Stimulated activated CD8-positive, alpha-beta memory T cell treated with anti-CD3 and anti-CD28 coated beads, Interleukin-12 subunit alpha, Interleukin-12 subunit beta, amount 100 ng/mL, for 24 hours (primary cell): ENCODE data around the gene TAMM41.
"Not testable (repeated sequence)": the region's sequence is repeated elsewhere in the genome, so short reads cannot be mapped to it uniquely, and the experiment has no call there.

Experiments
- DNase-seq: peaks from one replicate; pipeline ENCODE4 v3.0.0-alpha.2; 2020; ENCODE audit errors: extremely low read depth

Gene TAMM41

DNA sequence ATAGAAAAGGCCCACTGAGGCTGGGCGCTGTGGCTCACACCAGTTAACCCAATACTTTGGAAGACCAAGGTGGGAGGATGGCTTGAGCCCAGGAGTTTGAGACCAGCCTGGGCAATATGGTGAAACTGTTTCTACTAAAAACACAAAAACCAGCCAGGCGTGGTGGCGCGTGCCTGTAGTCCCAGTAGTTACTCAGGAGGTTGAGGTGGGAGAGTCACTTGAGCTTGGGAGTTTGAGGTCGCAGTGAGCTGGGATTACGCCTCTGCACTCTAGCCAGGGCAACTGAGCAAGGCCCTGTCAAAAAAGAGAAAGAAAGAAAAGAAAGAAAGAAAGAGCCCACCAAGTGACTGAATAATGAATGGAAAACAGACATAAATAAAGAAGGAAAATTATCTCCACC, 32.0 kb downstream of the TAMM41 start:
- no peak for DNase-seq

DNA sequence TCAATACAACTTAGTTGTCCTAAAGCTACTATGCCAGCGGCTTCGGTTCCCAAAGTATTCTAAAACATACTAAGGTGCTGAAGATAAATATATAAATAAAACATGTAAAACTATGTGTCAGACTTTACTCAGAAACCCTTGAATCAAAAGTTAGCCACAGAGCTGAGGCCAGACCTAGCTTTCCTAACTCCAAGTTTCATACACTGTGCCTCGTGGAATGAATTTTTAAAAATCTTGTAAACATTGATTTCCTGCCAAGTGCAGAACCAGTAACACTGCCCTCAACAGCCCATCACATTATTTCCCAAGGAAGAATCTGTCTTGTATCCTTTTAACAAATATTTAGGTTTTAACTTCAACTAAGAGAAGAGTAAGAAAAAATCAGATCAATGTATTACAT, 36.4 kb downstream of the TAMM41 start:
- DNase-seq, result no peak

DNA sequence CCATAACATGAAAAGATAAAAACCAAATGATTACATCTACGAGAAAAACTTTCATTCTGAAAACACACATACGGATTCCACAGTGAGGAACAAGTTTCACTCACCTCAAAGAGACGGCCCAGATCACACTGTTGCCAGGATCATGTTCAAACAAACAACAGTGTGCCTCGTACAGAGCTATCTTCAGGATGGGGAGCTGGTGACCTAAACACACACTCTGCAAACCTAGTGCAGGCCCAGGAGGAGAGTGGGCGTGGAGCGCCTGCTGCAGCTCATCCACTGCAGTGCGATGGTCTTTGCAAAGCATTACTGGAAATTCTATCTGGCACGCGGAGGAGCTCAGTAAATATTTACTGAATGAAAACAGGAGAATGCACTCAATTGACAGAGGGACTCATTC, 38.5 kb downstream of the TAMM41 start:
- DNase-seq, result no peak

DNA sequence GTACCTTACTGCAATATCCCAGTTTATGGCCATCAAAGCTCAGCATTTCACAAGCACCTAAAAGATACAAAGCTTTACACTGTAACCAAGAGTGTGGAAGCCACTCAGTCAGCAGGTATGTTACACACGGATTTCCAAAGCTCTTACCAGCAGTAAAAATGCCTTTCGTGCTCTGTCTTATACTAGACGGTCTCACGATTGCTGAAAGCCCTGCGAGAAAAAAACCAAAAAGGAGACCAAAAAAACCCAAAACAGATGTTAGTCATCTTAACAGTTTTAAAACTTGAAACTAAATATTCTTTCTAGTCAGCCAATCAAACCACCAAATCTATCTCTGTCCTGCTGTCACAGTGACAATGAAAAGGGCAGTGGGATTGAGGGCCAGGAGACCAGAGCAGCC, 39.0 kb downstream of the TAMM41 start:
- DNase-seq, result no peak

DNA sequence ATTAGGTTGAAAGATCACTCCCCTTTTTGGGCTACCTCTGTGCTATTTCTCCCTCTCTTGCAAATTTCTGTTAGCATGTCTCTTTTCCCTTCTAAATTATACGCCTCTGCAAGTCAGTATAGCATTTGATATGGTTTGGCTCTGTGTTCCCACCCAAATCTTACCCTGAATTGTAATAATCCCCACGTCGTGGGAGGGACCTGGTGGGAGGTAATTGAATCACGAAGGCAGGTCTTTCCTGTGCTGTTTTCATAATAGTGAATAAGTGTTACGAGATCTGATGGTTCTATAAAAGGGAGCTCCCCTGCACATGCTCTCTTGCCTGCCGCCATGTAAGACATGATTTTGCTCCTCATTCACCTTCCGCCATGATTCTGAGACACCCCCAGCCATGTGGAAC, 41.0 kb downstream of the TAMM41 start:
- no peak for DNase-seq

DNA sequence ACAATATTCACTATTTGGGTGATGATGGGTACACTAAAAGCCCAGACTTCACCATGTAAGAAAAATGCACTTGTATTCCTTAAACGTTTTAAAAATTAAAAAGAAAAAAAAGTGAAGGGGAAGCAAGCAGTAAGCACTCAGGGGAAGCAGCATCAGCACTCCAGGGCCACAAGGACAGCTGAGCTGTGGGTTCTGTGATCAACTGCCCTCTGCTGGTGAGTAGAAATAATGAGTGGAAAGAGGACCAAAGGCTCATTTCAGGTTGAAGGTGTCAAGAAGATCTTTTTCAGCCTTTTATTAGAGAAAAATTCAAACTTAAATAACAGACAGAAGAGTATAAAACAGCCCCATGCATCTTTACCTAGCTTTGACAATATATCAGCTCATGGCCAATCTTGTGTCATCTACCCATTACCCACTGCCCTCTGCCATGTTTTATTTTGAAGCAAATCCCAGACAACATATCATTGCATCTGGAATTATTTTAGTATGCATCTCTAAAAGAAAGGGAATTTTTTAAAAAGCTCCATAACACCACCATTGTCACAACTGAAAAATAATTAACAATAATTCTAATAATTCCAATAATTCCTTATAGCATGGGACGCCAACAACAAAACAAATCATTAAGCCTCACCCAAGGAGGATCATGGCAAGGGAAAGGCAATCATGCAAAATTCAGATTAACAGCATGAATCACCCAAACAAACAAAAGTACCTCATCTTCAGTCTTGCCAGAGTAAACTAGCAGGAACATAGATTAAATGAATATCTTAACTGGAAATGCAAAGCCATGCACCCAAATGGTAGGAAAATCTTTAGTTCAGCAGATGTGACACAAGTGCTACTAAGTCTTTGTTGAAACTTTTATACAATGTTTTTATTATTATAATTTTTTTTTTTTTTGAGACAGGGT, 42.5 kb downstream of the TAMM41 start:
- DNase-seq, result no peak

DNA sequence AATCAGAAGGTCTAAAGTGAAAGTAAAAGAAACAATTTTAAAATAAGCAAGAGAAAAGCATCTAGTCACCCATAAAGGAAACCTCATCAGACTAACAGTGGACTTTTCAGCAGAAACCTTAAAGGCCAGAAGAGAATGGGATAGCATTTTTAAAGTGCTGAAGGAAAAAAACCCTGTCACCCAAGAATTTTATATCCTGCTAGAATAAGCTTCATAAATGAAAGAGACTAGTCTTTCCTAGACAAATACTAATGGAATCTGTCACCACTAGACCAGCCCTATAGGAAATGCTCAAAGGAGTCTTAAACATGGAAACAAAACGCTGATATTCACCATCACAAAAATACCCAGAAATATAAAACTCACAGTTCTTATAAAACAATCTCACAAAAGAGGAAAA, 46.9 kb downstream of the TAMM41 start:
- no peak for DNase-seq

DNA sequence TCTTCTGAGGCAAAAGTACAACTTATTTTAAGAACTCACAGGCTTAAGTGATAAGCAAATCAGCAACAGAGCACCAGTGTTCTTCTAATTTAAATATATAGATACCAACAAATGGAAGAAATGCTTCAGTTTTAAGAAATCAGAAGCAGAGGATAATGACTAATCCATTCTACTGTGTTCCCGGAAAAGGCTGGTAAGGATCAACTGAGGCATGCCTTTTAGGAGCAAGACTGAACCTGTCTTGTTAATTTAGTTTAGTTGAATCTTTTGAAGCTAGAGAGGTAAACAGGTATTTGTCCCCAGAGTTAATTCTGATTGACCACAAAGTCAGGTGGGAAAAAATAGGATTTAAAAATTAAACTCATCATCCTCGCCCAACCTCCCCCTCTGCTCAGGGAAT, 51.8 kb downstream of the TAMM41 start:
- DNase-seq, result no peak

DNA sequence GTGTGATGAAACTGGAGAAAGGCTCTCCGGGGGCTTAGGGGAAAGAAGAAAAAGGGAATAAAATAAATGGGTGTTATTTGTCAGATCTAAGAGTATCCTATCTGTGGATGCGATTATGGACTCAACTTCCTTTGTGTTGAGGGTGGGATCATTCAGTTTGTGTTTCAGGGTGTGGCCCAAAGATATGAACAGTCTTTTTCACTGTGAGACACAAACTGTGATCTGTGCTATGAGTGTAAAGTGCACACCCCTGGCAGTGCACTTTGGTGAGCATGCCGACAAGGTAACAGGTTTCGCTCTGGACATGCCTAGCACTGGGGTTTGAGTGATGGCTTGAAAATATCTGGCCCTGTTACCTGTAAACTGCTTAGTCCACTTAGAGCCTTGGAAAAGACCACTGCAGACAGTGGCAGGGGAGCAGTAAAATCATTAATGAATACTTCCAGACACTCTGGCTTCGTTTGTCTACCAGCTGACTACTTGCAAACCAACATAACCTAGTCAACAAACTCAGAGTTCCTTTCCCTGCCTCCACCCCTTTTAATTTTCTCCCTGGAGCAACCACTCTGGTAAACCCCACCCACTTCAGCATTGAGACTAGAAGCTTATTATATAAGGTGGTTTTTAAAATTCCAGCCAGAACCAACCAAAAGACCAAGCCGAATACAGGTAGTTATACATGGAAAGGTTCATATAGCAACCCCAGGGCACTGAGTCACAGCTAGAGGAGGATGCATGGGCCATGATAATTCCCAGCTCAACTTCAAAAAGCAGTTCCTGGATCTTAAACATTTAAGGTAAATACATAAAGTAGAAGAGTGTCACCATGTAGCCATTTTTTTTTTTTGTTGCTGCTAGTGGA, 55.1 kb downstream of the TAMM41 start:
- no peak for DNase-seq

DNA sequence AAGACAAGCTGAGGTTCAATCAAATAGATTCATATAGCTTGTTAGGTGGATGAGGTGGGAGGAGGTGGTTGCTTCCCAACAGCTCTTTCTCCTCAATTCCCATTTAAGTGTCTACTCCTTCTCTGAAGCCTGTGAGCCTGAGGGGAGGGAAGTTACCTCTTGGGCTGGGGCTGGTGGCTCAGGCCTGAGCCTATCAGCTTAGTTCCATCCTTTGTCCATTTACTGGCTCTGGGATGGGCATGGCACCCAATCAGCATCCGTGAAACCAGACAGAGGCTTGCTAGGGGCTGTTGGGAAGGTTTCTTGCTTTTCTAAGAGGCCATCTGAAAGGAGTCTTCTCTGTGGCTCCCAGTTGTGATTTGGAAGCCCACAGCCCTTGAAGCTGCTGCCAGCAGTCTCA, 57.3 kb downstream of the TAMM41 start:
- no peak for DNase-seq

DNA sequence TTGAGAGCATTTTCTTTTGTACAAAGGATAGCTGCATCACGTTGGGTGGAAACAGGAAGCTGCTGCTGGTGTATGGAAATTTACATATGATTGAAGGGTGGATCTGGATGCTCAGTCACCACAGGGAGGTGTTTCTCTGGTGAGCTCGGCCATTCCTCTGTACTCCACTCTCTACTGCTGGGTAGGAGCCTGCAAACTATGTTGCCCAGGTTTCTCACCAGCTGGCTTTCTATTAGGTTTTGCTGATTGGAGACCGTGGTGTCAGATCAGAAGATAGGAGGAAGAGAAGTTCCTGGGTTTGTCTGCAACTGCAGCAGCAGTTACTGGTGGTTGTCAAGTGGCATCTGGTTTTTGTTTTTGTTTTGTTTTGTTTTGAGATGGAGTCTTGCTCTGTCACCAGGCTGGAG, 61.7 kb downstream of the TAMM41 start:
- no peak for DNase-seq

DNA sequence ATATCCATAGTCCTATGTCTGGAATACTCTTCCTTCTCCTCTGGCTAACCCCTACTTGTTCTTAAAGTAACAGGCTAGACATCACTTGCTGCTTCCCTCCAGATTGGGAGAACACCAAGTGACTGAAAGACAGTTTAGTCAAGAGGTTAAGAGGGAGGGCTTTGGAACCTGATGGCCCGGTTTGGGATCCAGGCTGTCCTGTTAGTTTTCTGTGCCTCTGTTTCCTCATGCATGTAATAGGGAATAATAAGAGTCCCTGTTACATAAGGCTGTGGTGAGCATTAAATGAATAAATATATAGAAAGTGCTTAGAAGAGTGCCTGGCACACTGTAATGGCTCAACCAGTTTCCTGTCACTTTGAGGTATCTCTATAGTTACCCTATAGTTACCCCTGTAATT, 66.3 kb downstream of the TAMM41 start:
- no peak for DNase-seq

DNA sequence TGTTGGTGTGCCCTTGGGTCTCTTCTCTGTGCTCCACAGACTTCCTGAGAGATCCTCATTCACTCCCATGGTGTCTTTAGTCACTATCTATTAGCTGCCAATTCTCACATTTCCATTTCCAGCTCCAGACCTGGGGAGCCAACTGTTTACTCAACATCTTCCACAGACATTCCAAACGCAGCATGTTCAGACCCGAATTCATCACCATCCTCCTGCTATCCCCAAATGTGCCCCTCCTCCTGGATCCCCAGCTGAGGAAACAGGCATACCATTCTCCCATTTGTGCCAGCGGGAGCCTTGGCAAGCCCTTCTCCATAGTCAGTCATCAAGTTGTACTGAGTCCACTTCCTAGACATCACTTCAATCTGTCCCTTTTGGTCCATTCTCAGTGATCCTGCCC, 67.1 kb downstream of the TAMM41 start:
- DNase-seq, result no peak

DNA sequence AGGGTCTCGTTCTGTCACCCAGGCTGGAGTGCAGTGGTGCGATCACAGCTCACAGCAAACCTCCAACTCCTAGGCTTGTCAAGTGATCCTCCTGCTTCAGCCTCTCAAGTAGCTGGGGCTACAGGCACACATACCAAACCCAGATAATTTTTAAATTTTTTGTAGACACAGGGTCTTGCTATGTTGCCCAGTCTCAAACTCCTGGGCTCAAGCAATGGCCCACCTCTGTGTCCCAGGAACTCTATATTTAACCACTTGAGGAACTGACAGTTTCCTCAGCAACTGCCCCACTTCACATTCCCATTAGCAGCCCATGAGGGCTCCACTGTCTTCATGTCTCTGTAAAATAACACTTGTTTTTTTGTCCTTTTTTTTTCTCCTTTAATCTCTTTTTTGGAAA, 68.4 kb downstream of the TAMM41 start:
- DNase-seq, result no peak

DNA sequence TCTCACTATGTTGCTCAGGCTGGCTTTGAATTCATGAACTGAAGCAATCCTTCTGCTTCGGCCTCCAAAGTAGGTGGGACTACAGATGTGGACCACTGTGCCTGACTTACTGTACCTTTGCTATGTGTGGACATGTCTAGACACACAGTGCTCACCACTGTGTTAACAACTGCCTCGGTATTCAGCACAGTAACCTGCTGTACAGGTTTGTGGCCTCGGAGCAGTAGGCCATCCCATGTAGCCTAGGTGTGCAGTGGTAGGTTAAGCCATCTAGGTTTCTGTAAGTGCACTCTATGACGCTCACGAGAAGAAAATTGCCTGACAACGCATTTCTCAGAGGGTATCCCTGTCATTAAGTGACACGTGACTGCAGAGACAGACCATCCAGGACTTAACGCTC, 70.3 kb downstream of the TAMM41 start:
- DNase-seq, result no peak

DNA sequence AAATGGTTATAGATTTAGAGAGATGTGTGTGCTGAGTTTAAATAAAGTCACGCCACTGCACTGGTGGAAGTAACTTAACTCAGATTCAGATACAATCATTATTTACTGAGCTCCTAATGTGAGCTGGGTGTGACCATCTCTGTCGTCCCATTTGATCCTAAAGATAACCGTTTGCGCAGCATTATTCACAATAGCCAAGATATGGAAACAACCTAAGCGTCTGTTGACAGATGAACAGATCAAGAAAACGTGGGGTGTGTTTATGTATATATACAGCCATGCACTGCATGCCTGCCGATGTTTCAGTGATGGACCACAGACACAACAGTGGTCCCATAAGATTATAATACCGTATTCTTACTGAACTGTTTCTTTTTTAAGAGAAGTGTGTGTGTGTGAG, 71.2 kb downstream of the TAMM41 start:
- no peak for DNase-seq

DNA sequence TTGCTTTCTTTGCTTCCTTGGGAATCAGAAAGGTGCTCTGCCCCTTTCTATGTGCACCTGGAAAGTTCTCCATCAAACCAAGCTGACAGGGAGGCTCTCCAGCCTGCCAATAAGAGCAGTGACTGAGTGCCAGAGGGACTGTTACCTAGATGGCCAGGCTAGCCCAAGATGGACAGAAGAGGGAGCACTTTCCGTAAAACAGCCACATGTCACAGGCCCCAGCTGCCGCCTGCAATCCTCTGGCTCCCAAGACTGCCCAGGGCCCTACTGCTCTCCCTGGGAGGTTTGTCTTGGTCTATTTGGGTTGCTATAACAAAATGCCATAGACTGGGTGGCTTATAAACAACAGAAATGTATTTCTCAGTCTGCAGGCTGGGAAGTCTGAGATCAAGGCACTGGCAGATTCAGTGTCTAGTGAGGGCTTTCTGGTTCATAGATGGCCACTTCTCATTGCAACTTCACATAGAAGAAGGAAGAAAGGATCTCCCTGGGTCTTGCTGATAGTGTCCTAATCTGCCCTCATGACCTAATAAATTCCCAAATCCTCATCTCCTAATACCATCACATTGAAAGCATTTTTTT, 72.3 kb downstream of the TAMM41 start:
- no peak for DNase-seq

DNA sequence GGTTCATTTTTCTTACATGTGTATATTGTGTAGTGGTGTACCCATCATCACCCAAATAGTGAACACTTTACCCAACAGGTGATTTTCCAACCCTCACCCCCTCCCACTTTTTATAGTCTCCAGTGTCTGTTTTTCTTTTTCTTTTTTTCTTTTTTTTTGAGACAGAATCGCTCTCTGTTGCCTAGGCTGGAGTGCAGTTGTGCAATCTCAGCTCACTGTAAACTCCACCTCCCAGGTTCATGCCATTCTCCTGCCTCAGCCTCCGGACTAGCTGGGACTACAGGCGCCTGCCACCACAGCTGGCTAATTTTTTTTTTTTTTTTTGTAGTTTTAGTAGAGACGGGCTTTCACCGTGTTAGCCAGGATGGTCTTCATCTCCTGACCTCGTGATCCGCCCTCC, 74.8 kb downstream of the TAMM41 start:
- DNase-seq, result not testable (repeated sequence)

DNA sequence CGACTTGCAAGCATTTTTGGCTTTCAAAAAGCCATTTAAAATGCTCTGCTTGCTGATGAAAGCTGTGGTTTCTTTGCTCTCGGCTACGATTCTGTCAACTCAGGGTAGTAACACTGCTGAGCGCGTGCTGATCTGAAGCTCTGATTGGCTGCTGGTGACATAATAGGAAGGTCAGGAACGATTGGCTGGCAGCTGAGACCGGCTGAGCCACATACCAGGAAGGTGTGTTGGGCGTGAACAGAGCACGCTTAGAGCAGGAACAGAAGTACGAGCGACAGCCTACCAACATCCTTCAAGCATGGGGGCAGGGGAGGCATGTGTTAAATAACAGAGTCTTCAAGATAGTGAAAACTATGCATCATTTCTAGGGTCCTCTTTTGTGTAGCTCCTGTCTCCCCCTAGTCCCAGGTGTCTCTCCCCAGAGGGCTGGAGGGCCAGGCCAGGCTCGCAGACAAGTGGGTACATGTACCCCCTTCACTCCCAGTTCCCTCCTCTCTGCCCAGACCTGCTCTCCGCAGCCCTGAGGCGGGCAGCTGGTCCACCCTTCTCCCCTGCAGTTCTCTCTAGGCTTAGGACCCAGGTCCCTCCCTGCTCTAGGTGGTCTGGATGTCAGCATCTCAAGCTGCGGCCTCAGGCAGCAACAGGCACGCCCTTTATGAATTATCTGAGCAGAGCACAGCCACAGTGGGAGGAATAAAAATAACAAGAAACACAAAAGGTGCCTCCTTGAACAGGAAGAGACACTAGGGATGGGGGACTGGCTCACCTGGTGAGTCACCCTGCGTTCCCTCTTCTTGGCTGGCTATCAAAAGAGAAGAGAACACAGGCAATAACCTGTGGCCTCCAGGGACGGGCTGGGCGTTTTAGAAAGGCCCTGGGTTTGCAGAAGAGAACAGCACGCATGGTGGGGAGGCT, 76.0 kb downstream of the TAMM41 start:
- peak; percentile 33 for DNase-seq

DNA sequence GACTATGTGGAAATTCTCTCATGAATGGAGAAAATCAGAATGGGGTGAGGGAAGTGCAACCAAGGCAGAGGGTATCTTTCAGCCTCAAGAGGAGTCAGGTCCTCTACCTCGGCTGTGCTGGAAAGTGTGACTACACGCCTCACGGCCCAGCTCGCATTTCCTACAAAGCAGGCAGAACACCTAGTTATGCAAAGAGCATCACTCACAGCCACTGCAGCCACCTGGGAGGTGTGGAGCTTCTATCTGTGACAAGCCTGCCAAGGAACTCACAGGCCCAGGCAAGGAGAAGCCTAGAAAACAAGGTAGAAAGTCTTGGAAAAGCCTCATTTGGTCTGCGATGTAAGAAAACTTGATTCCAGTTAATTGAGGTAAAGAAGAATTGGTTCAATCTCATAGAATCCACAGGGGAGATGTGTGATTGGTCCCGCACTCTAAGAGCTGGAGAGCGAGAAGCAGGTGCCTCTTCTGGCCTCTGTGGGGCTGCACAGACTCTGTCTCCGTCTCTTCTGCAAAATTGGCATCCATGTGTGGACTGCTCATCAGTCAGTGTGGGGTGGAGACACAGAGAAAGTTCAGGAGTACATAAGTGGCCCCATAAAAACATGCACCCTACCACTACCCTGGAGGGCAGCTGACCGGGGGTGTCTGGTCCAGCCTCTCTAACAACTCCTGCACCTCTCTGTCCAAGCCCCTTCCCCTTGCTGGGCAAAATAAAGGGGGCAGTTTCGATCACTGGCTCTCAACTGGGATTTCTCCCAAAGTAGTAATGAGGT, 76.8 kb downstream of the TAMM41 start:
- no peak for DNase-seq

DNA sequence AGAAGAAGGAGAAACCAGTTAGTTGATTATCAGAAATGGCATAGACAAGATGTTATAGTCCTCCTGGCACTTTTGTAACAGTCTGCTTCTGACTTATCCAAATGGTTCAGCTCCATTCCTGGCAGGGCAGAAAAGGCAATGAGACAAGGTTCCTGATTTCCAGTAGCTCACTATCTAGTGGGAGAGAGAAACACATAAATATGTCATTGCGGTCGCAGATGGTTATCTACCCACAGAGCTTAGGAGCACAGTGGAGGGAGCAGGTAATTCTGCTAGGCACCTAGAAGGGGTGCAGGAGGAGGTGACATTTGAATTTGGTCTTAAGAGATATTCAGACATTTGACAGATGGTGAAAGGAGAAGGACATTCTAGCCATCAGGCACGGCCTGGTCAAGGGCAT, 78.1 kb downstream of the TAMM41 start:
- DNase-seq, result no peak
